Activated naive CD8-positive, alpha-beta T cell treated with anti-CD3 and anti-CD28 coated beads for 36 hours (primary cell): Measurements from ENCODE around the gene PFN1. TPM values are rescaled to one million over a fixed set of nuclear protein-coding genes. Genes with fewer than 3 reads are reported as not detected.

ENCODE experiments used
- DNase-seq: peaks from one replicate; pipeline ENCODE4 v3.0.0; 2021
- H3K27ac Mint-ChIP-seq: one replicate; pipeline ENCODE4 v1.8.0; 2022; ENCODE audit warnings: mild to moderate bottlenecking, moderate library complexity, mixed read lengths
- H3K27me3 Mint-ChIP-seq: one replicate; pipeline ENCODE4 v1.8.0; 2022; ENCODE audit warnings: mild to moderate bottlenecking, mixed read lengths
- H3K36me3 Mint-ChIP-seq: one replicate; pipeline ENCODE4 v1.8.0; 2021; ENCODE audit warnings: mild to moderate bottlenecking, mixed read lengths
- H3K4me1 Mint-ChIP-seq: one replicate; pipeline ENCODE4 v1.8.0; 2021; ENCODE audit warnings: mixed read lengths
- H3K4me3 Mint-ChIP-seq: one replicate; pipeline ENCODE4 v1.8.0; 2022; ENCODE audit warnings: mild to moderate bottlenecking, moderate library complexity, mixed read lengths
- H3K9me3 Mint-ChIP-seq: one replicate; pipeline ENCODE4 v1.8.0; 2022; ENCODE audit warnings: mixed read lengths
- total RNA-seq, 2 experiments: library from RNA; stranded (reverse); gene quantifications; one replicate each; pipeline ENCODE4 v1.2.3, GENCODE V29; 2021

PFN1 gene
- total RNA-seq, 2 experiments from 2014 or later, result 1,791 to 1,802 TPM

- H3K27ac Mint-ChIP-seq, result peak overlapping the region; percentile 99
- H3K4me1 Mint-ChIP-seq, result peaks cover 47% of the 10 kb centered on the region
- peak; percentile 54 for DNase-seq
- peaks cover 20% of the 10 kb centered on the region for H3K27me3 Mint-ChIP-seq
- peaks cover 77% of the 10 kb centered on the region for H3K36me3 Mint-ChIP-seq
- no peaks in the 10 kb centered on the region for H3K9me3 Mint-ChIP-seq
- peak overlapping the region; percentile 94 for H3K4me3 Mint-ChIP-seq
Observed at GRCh38 chr17:4944163-4944553, 4.2 kb downstream of the PFN1 start.

DNA sequence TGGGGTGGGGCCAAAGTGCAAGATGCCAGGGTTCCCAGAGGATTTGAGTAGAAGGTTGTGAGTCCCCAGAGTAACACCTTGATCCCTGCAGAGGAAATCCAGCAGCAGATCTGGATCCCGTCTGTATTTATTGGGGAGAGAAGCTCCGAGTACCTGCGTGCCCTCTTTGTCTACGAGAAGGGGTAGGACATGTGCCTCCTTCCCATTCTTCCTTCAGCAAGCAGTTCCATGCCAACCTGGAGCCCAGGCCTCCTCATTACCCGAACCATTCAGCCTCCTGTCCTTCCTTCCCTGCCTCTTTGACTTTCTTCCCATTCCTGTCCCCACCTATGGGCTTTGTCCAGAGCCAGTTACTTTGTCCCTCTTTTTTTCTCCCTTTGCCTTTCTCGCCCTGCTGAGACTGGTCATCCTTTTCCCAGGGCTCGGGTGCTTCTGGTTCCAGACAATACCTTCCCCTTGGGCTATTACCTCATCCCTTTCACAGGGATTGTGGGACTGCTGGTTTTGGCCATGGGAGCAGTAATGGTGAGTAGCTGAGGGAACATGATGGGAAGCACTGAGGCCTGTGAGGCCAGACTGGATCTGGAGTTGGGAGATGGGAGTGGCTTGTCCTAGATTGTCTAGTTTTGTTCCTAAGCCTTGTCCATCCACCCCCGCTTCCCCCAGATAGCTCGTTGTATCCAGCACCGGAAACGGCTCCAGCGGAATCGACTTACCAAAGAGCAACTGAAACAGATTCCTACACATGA is 5.4 kb downstream of the PFN1 start:
- Mint-ChIP-seq H3K27me3 (peaks cover 20% of the 10 kb centered on the region), H3K4me3 (peak overlapping the region; percentile 94), H3K9me3 (no peaks in the 10 kb centered on the region), H3K4me1 (peaks cover 56% of the 10 kb centered on the region), H3K27ac (peak overlapping the region; percentile 99), H3K36me3 (peaks cover 85% of the 10 kb centered on the region)
- no peak for DNase-seq

GRCh38 chr17:4941319-4941610 is 7.1 kb downstream of the PFN1 start:
- H3K4me3 Mint-ChIP-seq, result peak overlapping the region; percentile 97
- H3K27ac Mint-ChIP-seq, result peak overlapping the region; percentile 99
- peaks cover 17% of the 10 kb centered on the region for H3K27me3 Mint-ChIP-seq
- peaks cover 56% of the 10 kb centered on the region for H3K4me1 Mint-ChIP-seq
- H3K36me3 Mint-ChIP-seq, result peaks cover 72% of the 10 kb centered on the region
- DNase-seq, result no peak
- H3K9me3 Mint-ChIP-seq, result no peaks in the 10 kb centered on the region

DNA sequence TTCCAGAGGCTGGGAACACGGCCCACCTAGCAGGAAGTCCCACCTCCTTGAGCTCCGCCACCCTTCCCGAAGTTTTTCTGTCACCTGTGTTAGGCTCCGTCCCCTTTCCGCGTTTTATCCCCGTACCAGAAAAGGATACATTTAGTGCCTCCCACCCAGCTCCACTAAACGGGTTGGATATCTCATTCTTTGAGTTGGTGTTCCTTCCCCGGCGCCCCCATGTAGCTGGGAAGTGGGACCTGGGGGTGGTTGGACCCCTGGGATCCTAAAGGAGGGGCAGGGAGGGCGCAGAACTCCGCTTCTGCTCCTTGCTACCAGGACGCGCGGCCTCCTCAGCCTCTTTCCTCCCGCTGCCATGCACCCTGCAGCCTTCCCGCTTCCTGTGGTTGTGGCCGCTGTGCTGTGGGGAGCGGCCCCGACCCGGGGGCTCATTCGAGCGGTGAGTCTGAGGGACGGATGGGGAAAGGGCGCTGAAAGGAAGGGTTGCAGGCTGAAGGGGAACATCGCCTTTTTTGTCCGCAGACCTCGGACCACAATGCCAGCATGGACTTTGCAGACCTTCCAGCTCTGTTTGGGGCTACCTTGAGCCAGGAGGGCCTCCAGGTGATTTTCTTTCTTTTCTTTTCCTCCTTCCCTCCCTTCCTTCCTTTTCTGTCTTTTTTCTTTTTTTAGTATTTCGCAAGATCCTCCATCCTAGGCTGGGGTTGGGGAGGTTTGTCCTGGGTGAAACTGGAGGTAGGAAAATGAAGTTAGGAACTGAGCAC is 7.6 kb downstream of the PFN1 start:
- no peaks in the 10 kb centered on the region for H3K9me3 Mint-ChIP-seq
- peaks cover 67% of the 10 kb centered on the region for H3K36me3 Mint-ChIP-seq
- peaks cover 57% of the 10 kb centered on the region for H3K4me1 Mint-ChIP-seq
- DNase-seq, result peak; percentile 61
- H3K27me3 Mint-ChIP-seq, result peaks cover 16% of the 10 kb centered on the region
- peak overlapping the region; percentile 97 for H3K4me3 Mint-ChIP-seq
- H3K27ac Mint-ChIP-seq, result peak overlapping the region; percentile 99

DNA sequence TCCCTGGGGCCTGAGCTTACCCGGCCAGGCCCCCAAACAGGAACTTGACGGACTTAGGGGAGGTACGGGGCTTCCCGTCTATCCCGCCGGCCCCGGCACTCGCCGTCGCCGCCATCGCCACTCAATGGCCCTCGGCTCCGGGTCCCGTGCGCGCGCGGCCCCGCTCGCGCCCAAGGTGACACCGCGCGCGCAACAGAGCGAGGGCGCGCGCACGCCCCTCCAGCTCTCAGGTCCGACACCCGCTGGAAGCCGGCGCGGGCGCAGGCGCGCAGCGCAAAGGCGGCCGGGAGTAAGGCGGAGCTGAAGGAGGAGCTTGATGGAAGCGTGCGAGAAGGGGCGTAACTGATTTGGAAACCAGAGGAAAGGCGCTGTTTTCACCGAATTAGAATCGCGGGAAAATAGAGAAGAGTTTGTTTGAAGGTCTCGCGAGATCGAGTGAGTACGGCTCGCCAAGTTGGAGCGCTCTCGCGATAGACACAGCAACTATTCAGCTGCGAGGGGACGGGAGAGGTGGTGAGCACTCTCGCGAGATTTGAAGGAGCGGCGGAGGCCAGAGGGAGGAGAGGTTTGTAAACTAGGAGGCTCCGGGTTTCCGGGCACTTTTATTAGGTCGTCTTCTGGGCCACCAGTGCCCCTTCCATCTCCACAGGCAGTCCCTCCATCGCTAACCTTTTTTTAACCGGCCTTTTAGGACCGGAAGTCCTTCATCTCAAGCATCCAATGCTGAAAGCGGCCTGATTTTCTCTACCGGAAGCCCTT is 8.4 kb downstream of the PFN1 start, which contains the start of the genes RNF167 and SLC25A11:
TSS of gene RNF167 (plus strand) at position 473 of the 759 bp plus-strand sequence. CDS start 642 bp downstream, outside the sequence.
TSS of gene SLC25A11 (minus strand) at position 251 of the 759 bp plus-strand sequence. CDS start at position 115, 136 bp downstream.
- Mint-ChIP-seq H3K9me3 (no peaks in the 10 kb centered on the region), H3K27me3 (peaks cover 9% of the 10 kb centered on the region), H3K36me3 (peaks cover 59% of the 10 kb centered on the region), H3K4me1 (peaks cover 50% of the 10 kb centered on the region), H3K27ac (peak within 1 kb of the TSS; percentile 99), H3K4me3 (peak within 1 kb of the TSS; percentile 97)
- peak; percentile 98 for DNase-seq

DNA sequence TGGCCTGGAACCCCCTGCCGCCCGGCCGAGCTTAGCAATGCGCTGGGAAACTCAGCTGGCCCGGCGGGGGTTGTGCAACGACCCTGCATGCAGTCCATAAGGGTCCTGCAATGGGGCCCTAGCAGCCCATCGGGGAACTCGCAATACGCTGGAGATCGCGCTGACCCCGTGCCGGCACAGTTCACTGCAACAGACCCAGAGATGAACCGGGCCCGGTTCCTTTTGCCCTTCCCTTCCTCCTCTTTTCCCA is 8.9 kb downstream of the PFN1 start:
- Mint-ChIP-seq H3K9me3 (no peaks in the 10 kb centered on the region), H3K27me3 (peaks cover 4% of the 10 kb centered on the region), H3K4me3 (peak overlapping the region; percentile 97), H3K36me3 (peaks cover 56% of the 10 kb centered on the region), H3K4me1 (peaks cover 47% of the 10 kb centered on the region), H3K27ac (peak overlapping the region; percentile 99)
- DNase-seq, result no peak

- peaks cover 3% of the 10 kb centered on the region for H3K27me3 Mint-ChIP-seq
- DNase-seq, result no peak
- H3K4me1 Mint-ChIP-seq, result peaks cover 47% of the 10 kb centered on the region
- peaks cover 51% of the 10 kb centered on the region for H3K36me3 Mint-ChIP-seq
- peak overlapping the region; percentile 99 for H3K27ac Mint-ChIP-seq
- peak overlapping the region; percentile 97 for H3K4me3 Mint-ChIP-seq
- H3K9me3 Mint-ChIP-seq, result no peaks in the 10 kb centered on the region
Observed at GRCh38 chr17:4938688-4939545, 9.4 kb downstream of the PFN1 start.

GRCh38 chr17:4938069-4938491 is 10.2 kb downstream of the PFN1 start:
- Mint-ChIP-seq H3K4me1 (peaks cover 43% of the 10 kb centered on the region), H3K36me3 (peaks cover 48% of the 10 kb centered on the region), H3K27me3 (peaks cover 6% of the 10 kb centered on the region), H3K4me3 (peak overlapping the region; percentile 97), H3K27ac (peak overlapping the region; percentile 66), H3K9me3 (no peaks in the 10 kb centered on the region)
- no peak for DNase-seq

- H3K9me3 Mint-ChIP-seq, result no peaks in the 10 kb centered on the region
- no peak overlapping the region for H3K27ac Mint-ChIP-seq
- peaks cover 10% of the 10 kb centered on the region for H3K27me3 Mint-ChIP-seq
- peaks cover 38% of the 10 kb centered on the region for H3K4me1 Mint-ChIP-seq
- H3K36me3 Mint-ChIP-seq, result peaks cover 44% of the 10 kb centered on the region
- DNase-seq, result no peak
- H3K4me3 Mint-ChIP-seq, result no peak overlapping the region
Observed at GRCh38 chr17:4937553-4937952, 10.8 kb downstream of the PFN1 start.

GRCh38 chr17:4936436-4936835 is 11.9 kb downstream of the PFN1 start:
- Mint-ChIP-seq H3K4me1 (peaks cover 32% of the 10 kb centered on the region), H3K4me3 (no peak overlapping the region), H3K27ac (peak overlapping the region; percentile 2), H3K9me3 (no peaks in the 10 kb centered on the region), H3K27me3 (peaks cover 10% of the 10 kb centered on the region), H3K36me3 (peaks cover 33% of the 10 kb centered on the region)
- no peak for DNase-seq

DNA sequence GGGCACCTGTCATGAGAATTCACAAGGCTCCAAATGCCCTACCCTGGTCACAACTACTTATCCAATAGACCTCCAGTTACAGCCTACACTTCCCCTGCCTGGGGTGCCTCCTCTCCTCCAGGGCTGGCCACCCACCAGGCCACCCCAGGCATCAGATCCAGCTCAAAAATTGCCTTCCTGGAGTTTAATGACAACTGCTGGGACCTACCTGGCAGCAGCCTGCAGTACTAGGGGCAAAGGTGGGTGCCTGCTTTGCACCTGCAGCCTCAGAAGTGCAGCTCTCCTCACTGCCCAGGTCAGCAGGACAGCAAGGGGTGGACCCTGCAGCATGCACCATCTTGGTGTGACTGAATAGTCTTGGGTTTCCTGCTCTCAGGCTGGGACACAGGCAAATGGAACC is 12.7 kb downstream of the PFN1 start:
- Mint-ChIP-seq H3K4me1 (peaks cover 32% of the 10 kb centered on the region), H3K9me3 (no peaks in the 10 kb centered on the region), H3K36me3 (peaks cover 28% of the 10 kb centered on the region), H3K4me3 (no peak overlapping the region), H3K27ac (no peak overlapping the region), H3K27me3 (peaks cover 10% of the 10 kb centered on the region)
- no peak for DNase-seq

DNA sequence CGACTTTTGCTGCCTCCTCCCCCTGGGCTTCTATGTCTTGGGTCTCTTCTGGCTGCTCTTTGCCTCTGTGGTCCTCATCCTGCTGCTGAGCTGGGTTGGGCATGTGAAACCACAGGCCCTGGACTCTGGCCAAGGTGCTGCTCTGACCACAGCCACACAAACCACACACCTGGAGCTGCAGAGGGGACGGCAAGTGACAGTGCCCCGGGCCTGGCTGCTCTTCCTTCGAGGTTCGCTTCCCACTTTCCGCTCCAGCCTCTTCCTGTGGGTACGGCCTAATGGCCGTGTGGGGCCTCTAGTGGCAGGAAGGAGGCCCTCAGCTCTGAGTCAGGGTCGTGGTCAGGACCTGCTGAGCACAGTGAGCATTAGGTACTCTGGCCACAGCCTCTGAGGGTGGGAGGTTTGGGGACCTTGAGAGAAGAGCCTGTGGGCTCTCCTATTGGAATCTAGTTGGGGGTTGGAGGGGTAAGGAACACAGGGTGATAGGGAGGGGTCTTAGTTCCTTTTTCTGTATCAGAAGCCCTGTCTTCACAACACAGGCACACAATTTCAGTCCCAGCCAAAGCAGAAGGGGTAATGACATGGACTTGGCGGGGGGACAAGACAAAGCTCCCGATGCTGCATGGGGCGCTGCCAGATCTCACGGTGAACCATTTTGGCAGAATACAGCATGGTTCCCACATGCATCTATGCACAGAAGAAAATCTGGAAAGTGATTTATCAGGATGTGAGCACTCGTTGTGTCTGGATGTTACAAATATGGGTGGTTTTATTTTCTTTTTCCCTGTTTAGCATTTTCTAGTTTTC is 14.0 kb downstream of the PFN1 start:
- Mint-ChIP-seq H3K4me1 (peaks cover 32% of the 10 kb centered on the region), H3K27ac (peak overlapping the region; percentile 26), H3K4me3 (no peak overlapping the region), H3K36me3 (peaks cover 21% of the 10 kb centered on the region), H3K9me3 (no peaks in the 10 kb centered on the region), H3K27me3 (peaks cover 10% of the 10 kb centered on the region)
- no peak for DNase-seq

DNA sequence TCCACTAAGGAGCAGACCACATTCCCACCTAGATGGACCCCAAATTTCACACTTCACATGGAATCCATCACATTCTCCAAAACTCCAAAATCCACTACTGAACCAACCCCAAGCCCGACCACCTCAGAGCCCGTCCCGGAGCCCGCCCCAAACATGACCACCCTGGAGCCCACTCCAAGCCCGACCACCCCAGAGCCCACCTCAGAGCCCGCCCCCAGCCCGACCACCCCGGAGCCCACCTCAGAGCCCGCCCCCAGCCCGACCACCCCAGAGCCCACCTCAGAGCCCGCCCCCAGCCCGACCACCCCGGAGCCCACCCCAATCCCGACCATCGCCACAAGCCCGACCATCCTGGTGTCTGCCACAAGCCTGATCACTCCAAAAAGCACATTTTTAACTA is 14.7 kb downstream of the PFN1 start:
- Mint-ChIP-seq H3K4me3 (no peak overlapping the region), H3K27me3 (peaks cover 10% of the 10 kb centered on the region), H3K9me3 (no peaks in the 10 kb centered on the region), H3K36me3 (peaks cover 18% of the 10 kb centered on the region), H3K27ac (peak overlapping the region; percentile 26), H3K4me1 (peaks cover 28% of the 10 kb centered on the region)
- no peak for DNase-seq

GRCh38 chr17:4932756-4933155 is 15.6 kb downstream of the PFN1 start:
- peaks cover 10% of the 10 kb centered on the region for H3K36me3 Mint-ChIP-seq
- H3K4me1 Mint-ChIP-seq, result peaks cover 22% of the 10 kb centered on the region
- DNase-seq, result no peak
- peak overlapping the region; percentile 23 for H3K27ac Mint-ChIP-seq
- H3K4me3 Mint-ChIP-seq, result no peak overlapping the region
- no peaks in the 10 kb centered on the region for H3K9me3 Mint-ChIP-seq
- H3K27me3 Mint-ChIP-seq, result peaks cover 10% of the 10 kb centered on the region
